GM19099 (cell line): Measurements from ENCODE around the gene PTPN14.

Source experiments
- POLR2A ChIP-seq: IDR thresholded peaks from 3 replicates; pipeline ENCODE4 v1.6.1; 2011; ENCODE audit warnings: low read depth; ENCODE audit not compliant: insufficient read length; ENCODE audit errors: extremely low read depth

The PTPN14 gene

GRCh38 chr1:214354440-214355148 is 196.8 kb downstream of the PTPN14 start:
- TF ChIP-seq POLR2A, result no peak

- TF ChIP-seq POLR2A, result no peak
Measured at GRCh38 chr1:214352838-214353237, 198.6 kb downstream of the PTPN14 start.

- TF ChIP-seq POLR2A, result no peak
Measured at GRCh38 chr1:214351551-214352277, 199.7 kb downstream of the PTPN14 start.

- no peak for TF ChIP-seq POLR2A
Measured at GRCh38 chr1:214349781-214350180, 201.6 kb downstream of the PTPN14 start.

- no peak for TF ChIP-seq POLR2A
Measured at GRCh38 chr1:214349008-214349407, 202.4 kb downstream of the PTPN14 start.

GRCh38 chr1:214344897-214345296 is 206.5 kb downstream of the PTPN14 start:
- TF ChIP-seq POLR2A, result no peak

- no peak for TF ChIP-seq POLR2A
Measured at GRCh38 chr1:214342525-214342924, 208.9 kb downstream of the PTPN14 start.

GRCh38 chr1:214341932-214342331 is 209.5 kb downstream of the PTPN14 start:
- no peak for TF ChIP-seq POLR2A

- no peak for TF ChIP-seq POLR2A
Measured at GRCh38 chr1:214341459-214341858, 209.9 kb downstream of the PTPN14 start.

GRCh38 chr1:214338212-214338611 is 213.2 kb downstream of the PTPN14 start:
- TF ChIP-seq POLR2A, result no peak

GRCh38 chr1:214337511-214337910 is 213.9 kb downstream of the PTPN14 start:
- TF ChIP-seq POLR2A, result no peak

GRCh38 chr1:214337015-214337414 is 214.4 kb downstream of the PTPN14 start:
- no peak for TF ChIP-seq POLR2A

- no peak for TF ChIP-seq POLR2A
Measured at GRCh38 chr1:214335567-214335966, 215.8 kb downstream of the PTPN14 start.

- no peak for TF ChIP-seq POLR2A
Measured at GRCh38 chr1:214332946-214333798, 218.2 kb downstream of the PTPN14 start.

- no peak for TF ChIP-seq POLR2A
Measured at GRCh38 chr1:214331827-214332423, 219.5 kb downstream of the PTPN14 start.

GRCh38 chr1:214331180-214331579 is 220.2 kb downstream of the PTPN14 start:
- no peak for TF ChIP-seq POLR2A

GRCh38 chr1:214330715-214331114 is 220.7 kb downstream of the PTPN14 start:
- TF ChIP-seq POLR2A, result no peak
